Transverse colon (tissue), 3 donors: ENCODE data around the gene SLC4A3.

Experiments
- EP300 ChIP-seq: sonication (generic); formaldehyde crosslinking; IDR thresholded peaks from one replicate; pipeline ENCODE4 v1.6.1; 2017; ENCODE audit warnings: antibody characterized with exemption, low read depth
- POLR2A ChIP-seq: fragments of 450-650 bp; IDR thresholded peaks from one replicate; pipeline ENCODE4 v1.6.1; 2016; ENCODE audit warnings: antibody characterized with exemption, mild to moderate bottlenecking, moderate library complexity
- TF ChIP-seq, protein P1 (sequence below), 5 experiments: fragments of 200-600 bp in 3 of 5; fragments of 450-650 bp in 2 of 5; sonication (generic) in 3 of 5; IDR thresholded peaks; 1 replicate in 2 of 5; 2 replicates in 3 of 5; pipeline ENCODE4 v1.5.1; 2016 to 2017; ENCODE audit warnings: antibody characterized with exemption in 5 of 5, inconsistent platforms in 3 of 5, mild to moderate bottlenecking in 2 of 5, moderate library complexity in 1 of 5

DNA sequence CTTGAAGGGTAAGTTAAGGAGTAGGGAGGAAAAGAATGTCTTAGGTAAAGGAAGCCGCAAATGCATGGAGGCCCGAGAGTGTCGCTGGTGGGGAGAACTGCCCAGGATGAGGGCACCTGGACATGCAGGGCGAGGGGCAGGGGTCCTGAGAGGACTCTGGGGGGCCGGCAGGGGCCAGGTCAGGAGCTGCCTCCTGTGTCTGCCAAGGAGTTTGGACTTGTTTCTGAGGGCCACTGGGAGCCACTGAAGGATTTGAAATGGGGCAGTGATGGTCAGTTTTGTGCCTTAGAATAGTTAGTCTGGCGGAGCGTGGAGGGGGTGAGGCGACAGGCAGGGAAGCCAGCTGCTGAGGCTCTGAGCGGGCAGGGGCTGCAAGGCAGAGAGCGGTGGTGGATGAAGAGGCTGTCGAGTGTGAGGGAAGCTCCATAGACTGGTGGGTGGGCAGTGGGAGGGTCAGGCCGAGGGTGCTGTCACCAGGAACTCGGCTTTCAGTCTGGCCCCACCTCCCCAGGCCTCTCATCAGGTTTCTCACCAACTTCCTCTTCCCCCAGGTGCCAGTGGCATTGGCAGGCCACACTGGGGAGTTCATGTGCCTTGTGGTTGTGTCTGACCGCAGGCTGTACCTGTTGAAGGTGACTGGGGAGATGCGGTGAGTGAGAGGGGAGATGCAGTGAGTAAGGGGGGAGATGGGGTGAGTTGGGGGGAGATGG is 14.7 kb upstream of the SLC4A3 start:
- TF ChIP-seq, protein P1, sequence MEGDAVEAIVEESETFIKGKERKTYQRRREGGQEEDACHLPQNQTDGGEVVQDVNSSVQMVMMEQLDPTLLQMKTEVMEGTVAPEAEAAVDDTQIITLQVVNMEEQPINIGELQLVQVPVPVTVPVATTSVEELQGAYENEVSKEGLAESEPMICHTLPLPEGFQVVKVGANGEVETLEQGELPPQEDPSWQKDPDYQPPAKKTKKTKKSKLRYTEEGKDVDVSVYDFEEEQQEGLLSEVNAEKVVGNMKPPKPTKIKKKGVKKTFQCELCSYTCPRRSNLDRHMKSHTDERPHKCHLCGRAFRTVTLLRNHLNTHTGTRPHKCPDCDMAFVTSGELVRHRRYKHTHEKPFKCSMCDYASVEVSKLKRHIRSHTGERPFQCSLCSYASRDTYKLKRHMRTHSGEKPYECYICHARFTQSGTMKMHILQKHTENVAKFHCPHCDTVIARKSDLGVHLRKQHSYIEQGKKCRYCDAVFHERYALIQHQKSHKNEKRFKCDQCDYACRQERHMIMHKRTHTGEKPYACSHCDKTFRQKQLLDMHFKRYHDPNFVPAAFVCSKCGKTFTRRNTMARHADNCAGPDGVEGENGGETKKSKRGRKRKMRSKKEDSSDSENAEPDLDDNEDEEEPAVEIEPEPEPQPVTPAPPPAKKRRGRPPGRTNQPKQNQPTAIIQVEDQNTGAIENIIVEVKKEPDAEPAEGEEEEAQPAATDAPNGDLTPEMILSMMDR (IDR thresholded peaks at IDR 0.05), result no peak
- TF ChIP-seq EP300 (no peak), POLR2A (no peak)
